Measurements from ENCODE around the gene TMEM178B.

Gene TMEM178B

GRCh38 chr7:141439164-141439563, 365.3 kb downstream of the TMEM178B start:
- DNase-seq (ENCODE audit: low read depth): no peak
- in situ Hi-C loops (cut with HindIII; ENCODE audit: low sequenced_read_pairs): no loop called here
- H3K4me3 ChIP-seq (ENCODE audit: low read depth, low read length): no peak overlapping the region
- no peak for TF ChIP-seq CTCF (IDR thresholded peaks at IDR 0.05; ENCODE audit: low read depth, low read length, missing control alignments)

DNA sequence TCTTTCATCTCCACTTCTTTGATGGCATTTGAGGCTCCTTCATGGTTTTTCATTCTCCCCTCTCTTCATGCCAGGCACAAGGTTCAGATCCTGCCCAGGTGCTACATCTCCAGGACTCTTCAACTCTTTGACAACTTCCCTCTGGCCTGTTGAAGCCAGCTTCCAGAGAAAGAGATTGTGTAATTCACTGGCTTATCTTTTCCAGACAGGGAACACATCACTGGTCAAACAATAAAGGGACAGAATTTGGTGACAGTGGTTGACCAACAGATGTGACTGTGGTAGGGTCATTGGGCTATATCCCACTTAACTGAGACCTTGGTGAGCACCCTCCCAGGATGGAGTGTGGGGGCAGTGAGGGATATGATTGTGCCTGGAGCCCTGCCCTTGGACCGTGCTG, 365.9 kb downstream of the TMEM178B start:
- no peak overlapping the region for H3K4me3 ChIP-seq (ENCODE audit: low read depth, low read length)
- no peak for TF ChIP-seq CTCF (IDR thresholded peaks at IDR 0.05; ENCODE audit: low read depth, low read length, missing control alignments)
- no peak for DNase-seq (ENCODE audit: low read depth)
- in situ Hi-C loops (cut with HindIII; ENCODE audit: low sequenced_read_pairs): no loop called here

- in situ Hi-C loops (cut with HindIII; ENCODE audit: low sequenced_read_pairs): no loop called here
- H3K4me3 ChIP-seq (ENCODE audit: low read depth, low read length): no peak overlapping the region
- no peak for TF ChIP-seq CTCF (IDR thresholded peaks at IDR 0.05; ENCODE audit: low read depth, low read length, missing control alignments)
- no peak for DNase-seq (ENCODE audit: low read depth)
Measured at GRCh38 chr7:141441837-141442627, 368.2 kb downstream of the TMEM178B start.

DNA sequence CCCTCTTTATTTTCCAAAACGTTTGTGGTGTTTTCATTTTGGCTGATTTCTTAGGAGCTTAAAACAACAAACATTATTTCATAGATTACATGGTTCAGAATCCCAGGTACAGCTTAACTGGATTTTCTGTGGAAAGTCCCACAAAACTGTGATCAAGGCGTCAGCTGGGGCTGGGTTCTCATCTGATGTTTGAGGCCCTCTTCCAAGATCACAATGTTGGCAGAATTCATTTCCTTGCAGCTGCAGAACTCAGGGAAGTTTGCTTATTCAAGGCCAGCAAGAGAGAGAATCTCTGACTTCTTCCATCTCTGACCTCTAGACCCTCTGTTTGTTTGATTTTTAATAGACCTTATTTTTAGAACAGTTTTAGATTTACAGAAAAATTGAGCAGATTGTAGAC, 368.9 kb downstream of the TMEM178B start:
- no peak for TF ChIP-seq CTCF (IDR thresholded peaks at IDR 0.05; ENCODE audit: low read depth, low read length, missing control alignments)
- in situ Hi-C loops (cut with HindIII; ENCODE audit: low sequenced_read_pairs): no loop called here
- no peak overlapping the region for H3K4me3 ChIP-seq (ENCODE audit: low read depth, low read length)
- DNase-seq (ENCODE audit: low read depth): no peak

- no peak for TF ChIP-seq CTCF (IDR thresholded peaks at IDR 0.05; ENCODE audit: low read depth, low read length, missing control alignments)
- in situ Hi-C loops (cut with HindIII; ENCODE audit: low sequenced_read_pairs): no loop called here
- no peak overlapping the region for H3K4me3 ChIP-seq (ENCODE audit: low read depth, low read length)
- DNase-seq (ENCODE audit: low read depth): no peak
Measured at GRCh38 chr7:141444961-141445360, 371.1 kb downstream of the TMEM178B start.

DNA sequence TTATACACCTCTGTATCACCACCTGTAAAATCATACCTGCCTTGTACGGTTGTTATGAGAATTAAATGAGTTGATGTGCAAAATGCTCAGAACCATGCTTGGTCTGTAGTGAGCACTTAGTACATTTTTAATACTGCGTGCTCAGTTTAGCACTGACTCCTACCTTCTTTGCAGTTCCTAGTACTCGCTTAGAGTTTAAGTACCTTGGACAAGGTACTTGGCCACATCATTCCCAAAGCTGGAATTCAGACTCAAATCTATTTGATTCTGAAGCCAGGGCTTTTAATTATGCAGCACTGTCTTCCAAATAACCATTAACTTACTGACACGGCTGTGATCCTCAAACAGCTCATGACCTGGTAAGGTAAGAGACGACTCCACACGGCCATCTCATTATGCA, 377.4 kb downstream of the TMEM178B start:
- no peak overlapping the region for H3K4me3 ChIP-seq (ENCODE audit: low read depth, low read length)
- DNase-seq (ENCODE audit: low read depth): no peak
- in situ Hi-C loops (cut with HindIII; ENCODE audit: low sequenced_read_pairs): no loop called here
- TF ChIP-seq CTCF (IDR thresholded peaks at IDR 0.05; ENCODE audit: low read depth, low read length, missing control alignments): no peak
